Embryonic facial prominence (tissue), 1 donor: ENCODE data around the gene GPD1.
"Not testable (repeated sequence)": the region's sequence is repeated elsewhere in the genome, so short reads cannot be mapped to it uniquely, and the experiment has no call there.

ENCODE experiments used
- DNase-seq: peaks from one replicate; pipeline ENCODE4 v3.0.0-alpha.2; 2016; ENCODE audit errors: extremely low spot score

Gene GPD1

GRCh38 chr12:50073712-50074111 is 30.1 kb upstream of the GPD1 start:
- DNase-seq, result no peak

DNA sequence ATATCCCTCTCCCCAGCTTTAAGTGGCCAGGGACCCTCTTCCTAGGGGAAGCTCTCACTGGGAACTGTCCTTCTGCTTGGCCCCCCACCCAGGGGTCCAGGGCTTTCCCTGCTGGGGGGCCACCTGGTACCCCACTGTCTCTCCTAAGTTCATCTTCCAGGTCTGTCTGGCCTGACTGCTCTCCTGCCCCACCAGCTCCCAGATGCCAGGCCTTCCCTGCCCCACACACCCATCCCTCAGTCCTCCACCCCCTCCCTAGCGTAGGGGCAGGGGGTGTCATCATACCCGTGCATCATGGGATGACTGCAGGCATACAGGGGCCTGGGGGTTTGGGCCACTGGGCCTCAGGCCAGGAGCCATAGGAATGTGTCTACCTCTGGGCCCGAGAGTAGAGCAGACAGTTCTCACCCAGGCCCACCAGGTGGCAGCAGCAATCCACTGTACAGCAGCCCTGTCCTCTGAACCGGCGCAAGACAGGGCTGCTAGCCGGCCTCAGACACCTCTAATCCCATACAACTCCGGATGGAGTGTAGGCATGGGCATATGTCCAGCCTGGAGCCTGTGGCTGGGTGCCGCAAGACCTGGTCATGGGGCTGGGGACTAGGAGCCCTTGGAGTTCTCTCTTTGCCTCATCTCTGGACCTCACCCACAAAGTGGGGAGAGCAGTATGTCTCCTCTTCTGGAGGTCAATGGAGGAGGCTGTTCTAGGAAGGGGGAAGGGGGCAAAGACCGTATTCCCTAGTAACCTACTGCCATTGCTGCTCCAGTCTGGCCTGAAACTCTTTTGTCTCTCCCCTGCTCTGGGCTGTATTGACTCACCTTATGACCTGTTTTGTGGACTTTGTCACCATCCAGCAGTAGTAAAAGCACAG is 28.6 kb upstream of the GPD1 start:
- no peak for DNase-seq

- no peak for DNase-seq
Measured at GRCh38 chr12:50075808-50076170, 28.0 kb upstream of the GPD1 start.

- DNase-seq, result no peak
Measured at GRCh38 chr12:50077099-50077498, 26.7 kb upstream of the GPD1 start.

GRCh38 chr12:50078281-50078680 is 25.5 kb upstream of the GPD1 start:
- DNase-seq, result no peak

GRCh38 chr12:50079771-50080170 is 24.0 kb upstream of the GPD1 start:
- DNase-seq, result no peak

DNA sequence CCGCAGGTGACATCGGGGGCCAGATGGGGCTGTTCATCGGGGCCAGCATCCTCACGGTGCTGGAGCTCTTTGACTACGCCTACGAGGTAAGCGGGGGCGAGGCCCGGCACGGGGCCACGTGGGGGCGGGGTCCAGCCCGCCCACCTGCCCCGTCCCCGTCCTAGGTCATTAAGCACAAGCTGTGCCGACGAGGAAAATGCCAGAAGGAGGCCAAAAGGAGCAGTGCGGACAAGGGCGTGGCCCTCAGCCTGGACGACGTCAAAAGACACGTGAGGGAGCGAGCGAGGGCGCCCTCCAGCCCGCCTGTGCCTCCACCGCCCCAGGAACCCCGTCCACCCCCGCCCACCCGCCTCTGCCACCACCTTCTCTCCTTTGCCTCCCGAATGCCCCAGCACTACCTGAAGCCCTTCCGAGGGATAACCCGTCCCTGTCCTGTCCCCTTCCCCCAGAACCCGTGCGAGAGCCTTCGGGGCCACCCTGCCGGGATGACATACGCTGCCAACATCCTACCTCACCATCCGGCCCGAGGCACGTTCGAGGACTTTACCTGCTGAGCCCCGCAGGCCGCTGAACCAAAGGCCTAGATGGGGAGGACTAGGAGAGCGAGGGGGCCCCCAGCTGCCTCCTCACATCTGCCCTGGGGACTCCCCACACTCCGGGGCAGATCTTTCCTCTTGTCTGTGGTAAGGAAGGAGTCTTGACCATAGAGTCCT is 22.6 kb upstream of the GPD1 start:
- no peak for DNase-seq

GRCh38 chr12:50082644-50083043 is 21.2 kb upstream of the GPD1 start:
- no peak for DNase-seq

GRCh38 chr12:50083301-50083700 is 20.5 kb upstream of the GPD1 start:
- no peak for DNase-seq

GRCh38 chr12:50084409-50084774 is 19.4 kb upstream of the GPD1 start:
- not testable (repeated sequence) for DNase-seq

- peak; percentile 91 for DNase-seq
Measured at GRCh38 chr12:50084775-50085614, 18.8 kb upstream of the GPD1 start, which contains the start of gene SMARCD1. Gene SMARCD1 (plus strand): TSS chr12:50085342. CDS start chr12:50085370, 28 bp downstream.

DNA sequence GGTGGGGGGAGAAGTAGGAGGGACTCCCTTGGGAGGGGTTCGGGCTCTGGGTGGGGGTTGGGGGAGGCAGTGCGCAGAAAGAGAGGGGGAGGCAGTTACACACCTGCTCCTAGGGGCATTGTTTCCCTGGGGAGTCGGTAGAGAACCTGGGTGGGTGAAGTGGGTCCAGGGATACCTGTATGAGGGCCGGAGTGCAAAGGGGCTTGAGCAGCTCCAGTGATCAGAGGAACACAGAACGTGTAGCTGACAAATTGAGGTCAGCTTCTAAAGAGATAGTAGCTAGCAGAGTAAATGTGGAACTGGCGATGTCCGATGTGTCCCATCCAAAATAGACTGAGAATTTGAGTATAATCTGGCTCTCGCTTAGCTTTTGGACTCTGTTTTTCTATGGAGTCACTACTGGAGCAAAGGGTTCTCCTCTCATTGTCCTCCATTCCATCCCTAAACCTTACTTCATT is 18.2 kb upstream of the GPD1 start:
- DNase-seq, result no peak

- DNase-seq, result no peak
Measured at GRCh38 chr12:50086148-50086547, 17.7 kb upstream of the GPD1 start.

GRCh38 chr12:50087151-50087550 is 16.7 kb upstream of the GPD1 start:
- DNase-seq, result no peak

- DNase-seq, result no peak
Measured at GRCh38 chr12:50087995-50088394, 15.8 kb upstream of the GPD1 start.

DNA sequence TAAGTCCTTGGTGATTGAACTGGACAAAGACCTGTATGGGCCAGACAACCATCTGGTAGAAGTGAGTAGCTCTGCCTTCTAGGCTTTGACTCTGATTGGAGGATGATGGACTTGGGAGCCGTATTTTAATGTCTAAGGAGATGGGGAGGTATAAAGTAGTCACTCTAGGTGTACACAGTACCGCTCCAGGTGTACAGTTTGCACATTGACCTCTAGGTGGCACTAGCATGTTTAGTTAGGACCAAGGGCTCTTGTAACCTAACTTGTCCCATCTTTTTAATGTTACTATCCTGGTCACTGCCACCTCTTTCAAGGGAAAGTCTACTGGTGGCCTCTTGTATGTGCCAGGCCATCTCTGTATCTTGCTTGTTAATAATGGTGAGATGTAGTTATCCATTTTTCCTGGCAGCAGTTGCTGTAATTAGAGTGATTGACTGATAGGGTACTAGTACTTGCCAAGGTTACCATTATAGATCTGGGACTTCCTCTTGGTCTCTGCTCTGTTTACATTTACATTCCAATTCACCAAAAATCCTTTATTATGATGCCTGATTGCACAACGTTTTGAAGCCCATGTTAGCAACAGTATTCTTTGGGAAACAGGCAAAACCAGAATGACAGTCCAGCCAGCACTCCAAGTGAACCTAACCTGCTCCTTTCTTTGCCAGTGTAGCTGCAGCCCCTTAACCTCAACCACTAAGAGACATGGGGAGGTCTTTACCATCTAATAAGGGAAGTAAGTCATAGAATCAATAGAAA is 15.1 kb upstream of the GPD1 start:
- no peak for DNase-seq

GRCh38 chr12:50089730-50090129 is 14.1 kb upstream of the GPD1 start:
- DNase-seq, result no peak

DNA sequence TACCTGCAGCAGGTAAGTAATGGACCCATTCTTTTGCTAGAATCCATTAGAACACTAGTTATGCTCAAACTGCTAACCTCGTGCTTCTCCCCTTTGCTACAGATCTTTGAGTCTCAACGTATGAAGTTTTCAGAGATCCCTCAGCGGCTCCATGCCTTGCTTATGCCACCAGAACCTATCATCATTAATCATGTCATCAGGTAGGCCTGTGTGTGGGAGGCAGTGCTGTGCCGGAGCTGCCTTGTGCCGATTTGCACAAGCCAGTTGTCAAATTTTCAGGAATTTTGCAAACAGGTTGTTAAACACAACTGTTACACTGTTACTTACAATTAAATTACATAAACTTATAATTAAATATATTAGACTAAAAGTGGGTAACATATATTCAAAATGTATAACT is 13.4 kb upstream of the GPD1 start:
- no peak for DNase-seq

GRCh38 chr12:50097952-50098351 is 5.9 kb upstream of the GPD1 start:
- DNase-seq, result no peak

DNA sequence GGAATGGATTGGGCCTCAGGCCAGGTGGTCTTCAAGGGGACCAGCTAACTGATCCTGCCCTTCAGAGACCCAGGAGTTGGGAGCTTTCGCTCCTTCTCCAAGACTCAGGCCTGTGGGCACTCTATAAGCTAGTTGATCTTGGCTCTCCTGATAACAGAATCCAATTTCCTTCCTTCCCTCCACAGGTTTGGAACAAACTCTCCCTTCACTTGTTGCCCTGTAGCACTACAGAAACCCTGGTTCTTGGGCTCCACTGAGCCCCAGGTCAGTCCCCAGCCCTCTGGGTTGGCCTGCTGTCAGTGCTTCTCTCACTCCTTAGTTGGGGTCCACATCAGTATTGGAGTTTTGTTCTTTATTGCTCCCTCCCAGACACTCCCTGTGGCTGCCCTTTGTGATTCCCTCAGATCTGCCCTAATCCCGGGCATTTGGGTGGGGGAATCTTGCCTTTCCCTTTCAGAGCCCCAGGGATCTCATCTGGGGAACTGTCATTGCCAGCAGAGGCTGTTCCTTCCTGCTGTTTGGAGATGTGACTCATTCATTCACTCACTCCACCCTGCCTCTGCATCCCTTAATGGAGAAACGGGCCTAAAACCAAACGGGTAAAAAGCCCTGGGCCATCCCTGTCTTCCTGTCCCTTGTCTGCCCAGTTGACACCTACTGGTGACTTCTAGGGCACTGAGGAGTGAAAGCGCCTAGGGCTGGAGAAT is 4.4 kb upstream of the GPD1 start:
- DNase-seq, result no peak

DNA sequence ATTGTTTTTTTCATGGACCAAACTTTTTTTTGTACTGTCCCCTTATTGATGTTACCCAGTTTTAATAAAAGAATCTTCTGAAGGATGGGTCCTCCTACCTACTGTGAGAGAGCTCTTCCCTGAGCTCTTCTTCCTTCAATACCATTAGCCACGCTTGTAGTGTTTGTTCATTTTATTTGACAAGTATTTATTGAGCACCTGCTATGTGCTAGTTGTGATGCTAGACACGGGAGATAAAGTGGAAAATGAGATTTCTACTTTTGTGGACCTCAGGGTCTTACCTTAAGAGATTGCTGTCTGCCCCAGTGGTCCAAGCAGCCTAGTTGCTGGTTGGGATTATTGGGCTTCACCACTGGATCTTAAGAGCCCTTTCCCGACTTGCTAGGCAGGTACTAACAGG is 3.2 kb upstream of the GPD1 start:
- DNase-seq, result no peak
